ENCODE data around the gene CXCR4. TPM values are rescaled to one million over a fixed set of nuclear protein-coding genes. Genes with fewer than 3 reads are reported as not detected.

Gene CXCR4
- total and polyA plus RNA-seq, 2 experiments from 2014 or later: 2.1 TPM

- peaks cover 7% of the 10 kb centered on the region; the same call in 2 of the 3 replicates for H3K4me1 Mint-ChIP-seq
- DNase-seq (ENCODE audit: low spot score): no peak
- no peak overlapping the region for H2AFZ ChIP-seq
- peaks cover 7% of the 10 kb centered on the region; the same call in 2 of the 3 replicates for H3K36me3 Mint-ChIP-seq (ENCODE audit: low read depth)
- TF ChIP-seq ZNF114 (CRISPR knock-in tag; IDR thresholded peaks at IDR 0.05) (no peak), REST (IDR thresholded peaks at IDR 0.05; ENCODE audit: unreplicated experiment) (no peak), EZH2 (IDR thresholded peaks at IDR 0.05; ENCODE audit: low read depth, unreplicated experiment) (no peak), ZNF331 (CRISPR knock-in tag; IDR thresholded peaks at IDR 0.05; ENCODE audit: low read depth) (no peak), ZNF462 (CRISPR knock-in tag; IDR thresholded peaks at IDR 0.05) (no peak), STAT1 (IDR thresholded peaks at IDR 0.05; ENCODE audit: unreplicated experiment) (no peak), NANOG (IDR thresholded peaks at IDR 0.05; ENCODE audit: borderline replicate concordance) (no peak), CREB1 (CRISPR knock-in tag; IDR thresholded peaks at IDR 0.05; ENCODE audit: low read depth) (no peak), CTCF (conservative IDR thresholded peaks at IDR 0.05; ENCODE audit: low read depth in 2 of 2) (no peak), JUNB (IDR thresholded peaks at IDR 0.05; ENCODE audit: unreplicated experiment) (no peak), ETS1 (IDR thresholded peaks at IDR 0.05) (no peak), EZH2phosphoT487 (IDR thresholded peaks at IDR 0.05; ENCODE audit: unreplicated experiment) (no peak), POLR2AphosphoS5 (IDR thresholded peaks at IDR 0.05; ENCODE audit: low read depth) (no peak)
- H3K27me3 ChIP-seq (ENCODE audit: insufficient read depth): no peaks in the 10 kb centered on the region
- no peaks in the 10 kb centered on the region for H3K36me3 ChIP-seq (ENCODE audit: insufficient read depth)
- no peak overlapping the region for H3K27ac Mint-ChIP-seq
- no peaks in the 10 kb centered on the region for H3K79me2 ChIP-seq (replicated peaks; ENCODE audit: insufficient read depth)
- H3K4me3 Mint-ChIP-seq: no peak overlapping the region
- H3K27me3 Mint-ChIP-seq (ENCODE audit: insufficient read depth, low read depth, poor library complexity): peaks cover 2% of the 10 kb centered on the region
- H3K9me3 Mint-ChIP-seq: peaks cover 14% of the 10 kb centered on the region
- no peaks in the 10 kb centered on the region for H3F3A ChIP-seq (replicated peaks; ENCODE audit: low read depth)
- no peak for ATAC-seq
- H3K4me1 ChIP-seq (ENCODE audit: insufficient read depth): no peaks in the 10 kb centered on the region
- no peaks in the 10 kb centered on the region for H4K20me1 ChIP-seq (replicated peaks; ENCODE audit: insufficient read depth)
- no peak overlapping the region for H3K4me2 ChIP-seq
- no peak overlapping the region for H3K4me3 ChIP-seq
- H3K9me2 ChIP-seq (ENCODE audit: insufficient read depth): no peaks in the 10 kb centered on the region
- H3K27ac ChIP-seq (ENCODE audit: low read depth): no peak overlapping the region
These were observed 40.8 kb downstream of the CXCR4 start for GRCh38 chr2:136077107-136077506.
